Bone marrow (tissue), 2 donors: Measurements from ENCODE around the gene ASS1.

Experiments used
- DNase-seq, 2 donors: peaks; one replicate each; lab custom pipeline; 2025; lab: John Stamatoyannopoulos, UW

ASS1 gene

GRCh38 chr9:130418776-130419175 lies 26.0 kb upstream of the ASS1 start:
- no peak for DNase-seq

GRCh38 chr9:130419521-130420035 lies 25.2 kb upstream of the ASS1 start:
- DNase-seq: no peak

- no peak for DNase-seq
Observed at GRCh38 chr9:130421154-130421801, 23.5 kb upstream of the ASS1 start.

GRCh38 chr9:130421802-130422276 lies 22.9 kb upstream of the ASS1 start:
- no peak for DNase-seq

GRCh38 chr9:130422546-130422945 lies 22.2 kb upstream of the ASS1 start:
- DNase-seq: no peak

GRCh38 chr9:130423272-130423671 lies 21.5 kb upstream of the ASS1 start:
- no peak for DNase-seq

- DNase-seq: no peak
Observed at GRCh38 chr9:130424595-130425454, 19.9 kb upstream of the ASS1 start.

- DNase-seq: no peak
Observed at GRCh38 chr9:130425741-130426466, 18.9 kb upstream of the ASS1 start.

GRCh38 chr9:130426467-130426773 lies 18.3 kb upstream of the ASS1 start:
- no peak for DNase-seq

GRCh38 chr9:130426883-130427282 lies 17.9 kb upstream of the ASS1 start:
- DNase-seq: no peak

GRCh38 chr9:130427326-130427725 lies 17.4 kb upstream of the ASS1 start:
- no peak for DNase-seq

GRCh38 chr9:130428086-130428665 lies 16.6 kb upstream of the ASS1 start:
- no peak for DNase-seq

- no peak for DNase-seq
Observed at GRCh38 chr9:130429381-130429780, 15.4 kb upstream of the ASS1 start.

GRCh38 chr9:130429831-130430230 lies 14.9 kb upstream of the ASS1 start:
- no peak for DNase-seq

GRCh38 chr9:130430232-130430631 lies 14.5 kb upstream of the ASS1 start:
- DNase-seq: no peak

GRCh38 chr9:130430734-130431535 lies 13.8 kb upstream of the ASS1 start:
- no peak for DNase-seq

- no peak for DNase-seq
Observed at GRCh38 chr9:130431536-130432303, 13.0 kb upstream of the ASS1 start.

GRCh38 chr9:130432362-130432761 lies 12.4 kb upstream of the ASS1 start:
- no peak for DNase-seq

- no peak for DNase-seq
Observed at GRCh38 chr9:130432796-130433167, 12.0 kb upstream of the ASS1 start.

GRCh38 chr9:130433168-130433946 lies 11.4 kb upstream of the ASS1 start:
- DNase-seq: no peak
